HG02938 (cell line): ENCODE results near the gene MPIG6B.

Experiments
- ATAC-seq: cut with Tn5 transposase; IDR thresholded peaks from one replicate; pipeline ENCODE4 v1.9.1; 2021; ENCODE audit warnings: mild to moderate bottlenecking, moderate library complexity; ENCODE audit not compliant: unreplicated experiment

The MPIG6B gene

GRCh38 chr6:31736768-31737314 is 13.7 kb downstream of the MPIG6B start:
- ATAC-seq = no peak

- no peak for ATAC-seq
Measured at GRCh38 chr6:31737315-31737990, 14.3 kb downstream of the MPIG6B start.

DNA sequence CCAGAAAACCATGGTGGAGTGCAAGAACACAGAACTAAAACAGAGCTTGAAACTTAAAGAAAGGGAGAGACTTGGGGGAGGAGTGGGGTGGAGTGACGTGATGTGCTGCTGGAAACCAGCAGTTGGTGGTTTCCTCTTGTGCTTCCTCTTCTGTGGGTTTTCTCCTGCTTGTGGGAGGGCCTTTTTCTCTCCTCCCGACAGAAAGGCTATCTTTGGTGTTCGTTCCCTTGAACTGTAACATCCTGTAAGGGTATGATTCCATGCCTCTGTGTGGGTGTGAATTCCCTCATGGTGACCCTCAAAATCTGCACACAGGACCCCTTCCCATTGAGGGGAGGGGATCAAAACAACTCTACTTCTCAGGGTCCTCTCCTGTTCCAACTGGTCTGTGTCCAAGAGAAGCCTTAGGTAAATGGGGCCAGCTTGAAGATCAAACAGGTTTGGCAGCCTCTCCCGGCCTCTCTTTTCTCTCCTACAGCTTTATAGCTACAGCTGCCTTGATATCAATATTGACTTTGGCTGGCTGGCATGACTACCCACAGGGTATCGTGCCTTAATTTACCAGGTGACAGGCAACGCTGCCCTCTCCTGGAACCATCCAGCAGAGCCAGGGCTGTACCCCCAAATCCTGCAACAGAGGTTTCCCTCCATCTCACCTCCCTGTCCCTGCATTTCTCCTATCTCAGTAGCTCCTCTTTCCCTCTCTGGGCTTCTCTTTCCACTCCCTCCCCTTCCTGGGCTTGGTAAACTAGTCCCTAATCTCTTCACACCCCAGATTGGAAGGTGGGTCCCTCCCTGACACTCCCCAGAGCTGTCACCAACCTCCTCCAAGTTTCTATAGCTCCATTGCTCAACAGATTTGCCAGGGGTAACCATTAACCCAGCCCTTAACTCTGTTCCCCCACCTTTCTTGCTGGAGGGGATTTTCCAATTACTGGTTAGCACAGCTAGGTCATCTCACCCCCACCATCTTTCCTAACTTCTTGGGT is 15.1 kb downstream of the MPIG6B start:
- no peak for ATAC-seq

DNA sequence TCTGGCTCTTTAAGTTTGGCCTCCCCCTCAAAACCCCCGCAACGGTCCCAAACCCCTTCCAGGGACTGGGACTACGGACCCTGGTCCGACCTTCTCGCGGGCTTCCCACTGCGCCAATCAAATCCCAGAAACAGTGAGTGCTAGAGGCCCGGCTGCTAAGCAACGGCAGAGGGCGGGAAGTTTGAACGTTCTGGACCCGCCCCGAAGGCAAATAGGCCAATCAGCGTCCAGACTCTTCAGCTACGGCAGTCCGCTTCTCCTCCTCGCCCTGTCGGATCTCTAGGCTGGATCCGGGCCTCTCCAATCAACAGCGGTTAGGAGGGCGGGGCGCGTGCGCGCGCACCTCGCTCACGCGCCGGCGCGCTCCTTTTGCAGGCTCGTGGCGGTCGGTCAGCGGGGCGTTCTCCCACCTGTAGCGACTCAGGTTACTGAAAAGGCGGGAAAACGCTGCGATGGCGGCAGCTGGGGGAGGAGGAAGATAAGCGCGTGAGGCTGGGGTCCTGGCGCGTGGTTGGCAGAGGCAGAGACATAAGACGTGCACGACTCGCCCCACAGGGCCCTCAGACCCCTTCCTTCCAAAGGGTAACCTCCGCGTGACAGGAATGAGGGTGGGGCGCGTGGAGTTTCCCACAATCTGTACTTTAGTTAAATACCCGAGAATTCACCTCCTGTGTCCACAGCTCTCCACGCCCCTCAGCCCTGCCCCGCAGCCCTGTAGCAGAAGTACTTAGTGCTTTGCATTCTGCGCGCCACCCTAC is 16.6 kb downstream of the MPIG6B start, which contains the start of gene MSH5:
MSH5 (plus strand) TSS at position 367 of the 758 bp plus-strand sequence. CDS start 462 bp downstream, outside the sequence.
- ATAC-seq = peak; percentile 68

- no peak for ATAC-seq
Measured at GRCh38 chr6:31740397-31741223, 17.4 kb downstream of the MPIG6B start.

GRCh38 chr6:31741815-31742214 is 18.6 kb downstream of the MPIG6B start:
- no peak for ATAC-seq

DNA sequence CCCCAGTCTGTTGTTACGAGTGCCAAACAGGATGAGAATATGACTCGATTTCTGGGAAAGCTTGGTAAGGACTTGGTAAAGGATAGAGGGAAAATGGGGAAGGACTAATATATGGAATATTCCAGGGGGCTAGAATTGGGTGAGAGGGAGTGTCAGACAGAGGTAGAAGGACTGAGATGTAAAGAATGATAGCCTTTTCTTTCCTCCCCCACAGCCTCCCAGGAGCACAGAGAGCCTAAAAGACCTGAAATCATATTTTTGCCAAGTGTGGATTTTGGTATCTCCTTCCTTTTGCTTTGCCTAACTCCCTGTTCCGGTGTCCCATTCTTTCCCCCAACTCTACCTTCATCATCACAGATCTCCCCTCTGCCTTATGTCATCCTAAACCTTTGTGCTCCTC is 19.7 kb downstream of the MPIG6B start:
- ATAC-seq = no peak

GRCh38 chr6:31744422-31744821 is 21.2 kb downstream of the MPIG6B start:
- no peak for ATAC-seq

DNA sequence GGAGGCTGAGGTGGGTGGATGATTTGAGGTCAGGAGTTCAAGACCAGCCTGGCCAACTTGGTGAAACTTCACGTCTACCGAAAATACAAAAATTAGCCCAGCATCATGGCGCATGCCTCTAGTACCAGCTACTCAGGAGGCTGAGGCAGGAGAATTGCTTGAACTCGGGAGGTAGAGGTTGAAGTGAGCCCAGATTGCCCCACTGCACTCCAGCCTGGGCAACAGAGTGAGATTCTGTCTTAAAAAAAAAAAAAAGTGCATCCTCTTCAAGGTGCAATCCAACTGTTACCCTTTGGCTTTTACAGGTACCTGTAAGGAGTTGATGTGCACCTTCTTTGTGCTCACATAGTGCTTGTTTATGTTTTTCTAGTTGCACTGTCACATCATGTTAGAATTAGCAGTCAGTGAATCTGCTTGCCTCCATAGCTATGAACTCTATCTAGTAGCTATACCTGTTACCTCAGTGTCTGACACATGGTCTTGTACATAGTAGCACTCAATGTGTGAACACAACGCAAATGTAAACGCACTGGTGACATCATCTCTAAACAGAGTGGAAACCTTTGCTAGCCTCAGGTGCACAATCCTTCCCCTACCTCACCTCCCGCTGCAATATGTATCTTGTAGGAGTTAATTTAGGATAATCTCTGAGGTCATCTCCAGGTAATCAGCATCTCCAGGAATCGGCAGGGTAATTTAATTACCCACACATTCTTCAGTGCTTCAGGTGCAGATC is 26.3 kb downstream of the MPIG6B start:
- ATAC-seq = no peak

GRCh38 chr6:31750411-31751022 is 27.3 kb downstream of the MPIG6B start:
- no peak for ATAC-seq

- no peak for ATAC-seq
Measured at GRCh38 chr6:31752739-31753319, 29.7 kb downstream of the MPIG6B start.

GRCh38 chr6:31758281-31758680 is 35.1 kb downstream of the MPIG6B start:
- no peak for ATAC-seq

DNA sequence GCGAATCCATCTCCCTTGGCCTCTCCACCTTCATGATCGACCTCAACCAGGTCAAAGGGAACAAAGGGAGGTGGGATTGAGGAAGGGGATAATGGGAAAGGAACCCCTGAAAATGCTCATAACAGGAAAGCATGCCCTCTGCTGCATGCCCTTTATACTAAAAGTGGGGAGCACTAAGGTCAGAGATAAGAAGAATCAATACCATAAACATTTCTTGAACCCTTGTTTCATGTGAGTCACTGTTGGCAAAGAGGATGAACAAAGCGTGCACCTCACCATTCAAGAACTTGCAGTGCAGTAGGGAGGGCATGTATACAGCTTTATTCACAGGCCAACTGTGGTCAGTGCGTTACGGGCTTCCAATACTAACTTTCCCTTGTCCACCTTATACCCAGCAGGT is 37.6 kb downstream of the MPIG6B start:
- ATAC-seq = no peak

GRCh38 chr6:31761343-31761742 is 38.2 kb downstream of the MPIG6B start:
- no peak for ATAC-seq

- ATAC-seq = no peak
Measured at GRCh38 chr6:31762356-31762755, 39.2 kb downstream of the MPIG6B start, which contains the start of gene SAPCD1. Gene SAPCD1 (plus strand): TSS chr6:31762656. CDS start chr6:31763055, 399 bp downstream.

DNA sequence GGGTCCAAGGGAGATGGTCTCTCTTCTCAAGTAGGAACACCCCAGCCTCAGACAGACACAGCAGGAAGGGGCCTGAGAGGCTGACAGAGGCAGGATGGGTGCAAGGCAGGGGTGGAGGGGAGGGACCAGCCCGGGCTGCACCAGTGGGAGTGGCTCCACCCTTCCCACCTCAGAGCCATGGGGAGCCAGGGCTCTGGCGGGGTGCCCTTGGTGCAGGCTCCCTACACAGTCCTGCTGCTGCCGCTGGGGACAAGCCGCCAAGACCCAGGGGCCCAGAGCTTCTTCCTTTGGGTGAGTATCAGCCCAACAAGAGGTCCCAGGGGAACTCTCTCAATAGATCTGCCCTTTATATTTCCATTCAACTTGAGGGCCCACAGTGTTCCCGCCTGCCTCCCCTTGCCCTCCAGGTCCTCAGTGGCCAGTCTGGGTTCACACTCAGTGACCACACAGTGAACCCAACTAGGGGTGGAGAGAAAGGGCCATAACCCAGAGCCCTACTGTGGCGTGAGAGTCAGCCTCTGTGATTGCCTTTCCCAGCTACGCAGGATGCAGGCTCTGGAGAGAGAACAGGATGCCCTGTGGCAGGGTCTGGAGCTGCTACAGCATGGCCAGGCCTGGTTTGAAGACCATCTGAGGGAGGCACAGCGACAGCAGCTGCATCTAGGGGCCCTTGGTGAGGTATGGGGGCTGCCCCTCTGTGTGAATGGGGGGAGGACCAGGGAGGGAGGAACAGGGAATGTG is 39.9 kb downstream of the MPIG6B start:
- no peak for ATAC-seq

GRCh38 chr6:31763619-31763940 is 40.4 kb downstream of the MPIG6B start:
- ATAC-seq = no peak

- ATAC-seq = no peak
Measured at GRCh38 chr6:31764198-31764597, 41.0 kb downstream of the MPIG6B start.
